ENCODE results near the gene C13orf46. TPM values are rescaled to one million over a fixed set of nuclear protein-coding genes. Genes with fewer than 3 reads are reported as not detected.

Gene C13orf46
- total RNA-seq, 4 donors from 2014 or later = 0.17 to 0.94 (median 0.44) TPM; not detected in 1

GRCh38 chr13:113960276-113960948 lies 13.5 kb downstream of the C13orf46 start:
- no peak for TF ChIP-seq CTCF (IDR thresholded peaks at IDR 0.05; ENCODE audit: low read depth)

- TF ChIP-seq CTCF (IDR thresholded peaks at IDR 0.05; ENCODE audit: low read depth) = no peak
These were observed 14.7 kb downstream of the C13orf46 start for GRCh38 chr13:113959198-113959597.

GRCh38 chr13:113958373-113958772 lies 15.5 kb downstream of the C13orf46 start:
- no peak for TF ChIP-seq CTCF (IDR thresholded peaks at IDR 0.05; ENCODE audit: low read depth)

DNA sequence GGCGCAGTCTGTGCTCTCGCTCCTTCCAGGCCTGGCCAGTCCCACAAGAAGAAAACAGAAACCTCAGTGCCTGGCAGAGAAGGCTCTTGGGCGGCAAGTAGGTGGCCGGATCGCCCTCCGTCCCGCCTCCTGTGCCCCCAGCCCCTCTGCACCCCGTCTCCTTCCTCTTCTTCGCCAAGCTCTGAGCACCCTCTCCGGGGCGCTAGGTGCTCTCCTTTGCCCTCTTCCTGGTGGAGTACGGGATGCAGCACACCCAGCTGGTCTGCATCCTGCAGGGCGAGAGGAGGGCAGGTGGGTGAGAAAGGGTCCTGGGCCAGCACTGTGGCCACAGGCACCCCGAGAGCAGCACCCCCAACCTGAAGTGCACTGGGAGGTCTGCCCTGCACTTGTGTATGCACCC lies 17.3 kb downstream of the C13orf46 start:
- TF ChIP-seq CTCF (IDR thresholded peaks at IDR 0.05; ENCODE audit: low read depth) = no peak

- no peak for TF ChIP-seq CTCF (IDR thresholded peaks at IDR 0.05; ENCODE audit: low read depth)
These were observed 18.2 kb downstream of the C13orf46 start for GRCh38 chr13:113955691-113956090.

DNA sequence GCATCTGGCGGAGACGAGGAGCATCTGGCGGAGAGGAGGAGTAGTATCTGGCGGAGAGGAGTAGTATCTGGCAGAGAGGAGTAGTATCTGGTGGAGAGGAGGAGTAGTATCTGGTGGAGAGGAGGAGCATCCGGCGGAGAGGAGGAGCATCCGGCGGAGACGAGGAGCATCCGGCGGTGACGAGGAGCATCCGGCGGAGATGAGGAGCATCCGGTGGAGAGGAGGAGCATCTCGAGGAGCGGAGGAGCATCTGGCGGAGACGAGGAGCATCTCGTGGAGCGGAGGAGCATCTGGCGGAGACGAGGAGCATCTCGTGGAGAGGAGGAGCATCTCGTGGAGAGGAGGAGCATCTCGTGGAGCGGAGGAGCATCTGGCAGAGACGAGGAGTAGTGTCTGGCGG lies 18.6 kb downstream of the C13orf46 start:
- no peak for TF ChIP-seq CTCF (IDR thresholded peaks at IDR 0.05; ENCODE audit: low read depth)

DNA sequence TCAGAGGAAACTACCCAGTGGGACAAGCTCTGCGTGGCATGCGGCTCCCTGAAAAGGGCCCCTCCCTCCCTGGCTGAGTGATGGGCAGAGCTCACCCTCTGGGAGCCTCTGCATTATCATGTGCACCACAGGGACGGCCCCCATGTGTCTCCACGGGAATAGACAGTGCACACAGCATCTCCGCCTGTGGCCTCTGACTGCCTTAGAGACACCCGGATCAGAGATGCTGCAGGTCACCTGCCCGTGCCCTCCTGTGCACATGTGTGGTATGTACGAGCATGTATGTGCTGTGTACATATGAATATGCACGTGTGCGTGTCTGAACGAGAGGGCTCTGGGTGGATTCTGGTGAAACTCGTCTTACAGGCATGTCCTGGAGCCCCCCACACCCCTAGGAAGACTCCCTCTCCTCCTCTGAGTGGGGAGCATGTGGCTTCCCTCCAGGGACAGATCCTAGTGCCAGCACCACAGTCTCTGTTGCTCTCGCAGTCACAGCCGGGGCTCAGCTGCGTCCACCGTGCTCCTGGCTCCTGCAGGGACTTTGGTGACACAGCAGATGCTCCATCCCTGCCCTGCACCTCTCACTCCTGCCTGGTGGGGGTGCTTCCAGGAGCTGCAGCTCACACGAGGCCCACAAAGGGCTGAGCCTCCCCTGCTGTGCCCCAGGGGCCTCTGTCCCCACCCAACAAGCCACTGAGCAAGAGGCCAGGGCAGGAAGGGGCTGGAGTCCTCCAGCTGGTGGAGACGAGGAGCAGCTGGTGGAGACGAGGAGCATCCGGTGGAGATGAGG lies 19.6 kb downstream of the C13orf46 start:
- no peak for TF ChIP-seq CTCF (IDR thresholded peaks at IDR 0.05; ENCODE audit: low read depth)

All from subcutaneous adipose tissue (tissue), 4 donors.